ENCODE data around the gene PPP1R9A.

- TF ChIP-seq PKNOX1 (IDR thresholded peaks at IDR 0.05) (no peak), SP1 (IDR thresholded peaks at IDR 0.05) (no peak), SUZ12 (IDR thresholded peaks at IDR 0.05) (no peak), CTBP1 (IDR thresholded peaks at IDR 0.05; ENCODE audit: borderline replicate concordance) (no peak), TARDBP (IDR thresholded peaks at IDR 0.05) (no peak), ELF4 (IDR thresholded peaks at IDR 0.05) (no peak)
Observed at GRCh38 chr7:95322396-95322795, 415.0 kb downstream of the PPP1R9A start.

All from HEK293T (cell line).